Astrocyte (in vitro differentiated cells and primary cell): ENCODE results near the gene GPC2. TPM values are rescaled to one million over a fixed set of nuclear protein-coding genes. Genes with fewer than 3 reads are reported as not detected.

ENCODE experiments used
- DNase-seq: peaks from one replicate; pipeline ENCODE4 v3.0.0-alpha.2; 2010; ENCODE audit warnings: low read depth
- FAIRE-seq: peaks from 2 replicates; lab custom pipeline; 2011; peaks lifted over from hg19 to GRCh38; lab: Jason Lieb, UNC
- H2AFZ ChIP-seq: 2 replicates; pipeline ENCODE4 v1.6.0; 2012; ENCODE audit warnings: low read depth, low read length, inconsistent platforms
- H3K27ac ChIP-seq: 2 replicates; pipeline ENCODE4 v1.5.1; 2011; ENCODE audit warnings: low read depth, low read length, inconsistent platforms
- H3K27me3 ChIP-seq: 2 replicates; pipeline ENCODE4 v1.6.0; 2011; ENCODE audit warnings: low read length, inconsistent platforms; ENCODE audit not compliant: insufficient read depth
- H3K36me3 ChIP-seq: 2 replicates; pipeline ENCODE4 v1.5.1; 2011; ENCODE audit warnings: low read length, inconsistent platforms; ENCODE audit not compliant: insufficient read depth
- H3K4me1 ChIP-seq: 2 replicates; pipeline ENCODE4 v1.5.1; 2011; ENCODE audit warnings: low read length, inconsistent platforms; ENCODE audit not compliant: insufficient read depth
- H3K4me2 ChIP-seq: 2 replicates; pipeline ENCODE4 v1.6.0; 2012; ENCODE audit warnings: low read length, inconsistent platforms
- H3K4me3 ChIP-seq: 2 replicates; pipeline ENCODE4 v1.5.1; 2011; ENCODE audit warnings: low read depth, mild to moderate bottlenecking, low read length, inconsistent platforms; ENCODE audit not compliant: insufficient read depth
- H3K79me2 ChIP-seq: 2 replicates; pipeline ENCODE4 v1.6.0; 2012; ENCODE audit warnings: mild to moderate bottlenecking, low read length, inconsistent platforms; ENCODE audit not compliant: insufficient read depth
- H3K9ac ChIP-seq: 2 replicates; pipeline ENCODE4 v1.6.0; 2012; ENCODE audit warnings: mild to moderate bottlenecking, low read length, inconsistent platforms
- H3K9me3 ChIP-seq: 2 replicates; pipeline ENCODE4 v1.5.1; 2012; ENCODE audit warnings: low read depth, mild to moderate bottlenecking, low read length, inconsistent platforms; ENCODE audit not compliant: insufficient read depth
- H4K20me1 ChIP-seq: 2 replicates; pipeline ENCODE4 v1.6.0; 2012; ENCODE audit warnings: low read length, inconsistent platforms; ENCODE audit not compliant: insufficient read depth
- H3K27ac Mint-ChIP-seq: one replicate; pipeline ENCODE4 v1.8.0; 2021; ENCODE audit warnings: mild to moderate bottlenecking, mixed read lengths; ENCODE audit not compliant: unreplicated experiment
- H3K27me3 Mint-ChIP-seq: one replicate; pipeline ENCODE4 v1.8.0; 2021; ENCODE audit warnings: low read depth, mixed read lengths; ENCODE audit not compliant: unreplicated experiment
- H3K36me3 Mint-ChIP-seq: one replicate; pipeline ENCODE4 v1.8.0; 2021; ENCODE audit warnings: low read depth, mixed read lengths; ENCODE audit not compliant: unreplicated experiment
- H3K4me1 Mint-ChIP-seq: one replicate; pipeline ENCODE4 v1.8.0; 2021; ENCODE audit warnings: low read depth, mixed read lengths; ENCODE audit not compliant: unreplicated experiment
- H3K4me3 Mint-ChIP-seq: one replicate; pipeline ENCODE4 v1.8.0; 2021; ENCODE audit warnings: mild to moderate bottlenecking, moderate library complexity, mixed read lengths; ENCODE audit not compliant: unreplicated experiment
- H3K9me3 Mint-ChIP-seq: one replicate; pipeline ENCODE4 v1.8.0; 2021; ENCODE audit warnings: mild to moderate bottlenecking, mixed read lengths; ENCODE audit not compliant: unreplicated experiment
- EZH2 ChIP-seq: IDR thresholded peaks from 2 replicates; pipeline ENCODE4 v1.6.1; 2012; ENCODE audit warnings: mild to moderate bottlenecking, low read length, inconsistent platforms; ENCODE audit not compliant: insufficient read depth
- total RNA-seq: library from RNA; stranded (reverse); gene quantifications from 2 replicates; pipeline ENCODE4 v1.2.1, GENCODE V29; 2021
- TF ChIP-seq, protein P1 (sequence below): IDR thresholded peaks from 2 replicates; pipeline ENCODE4 v1.5.1; 2011; ENCODE audit warnings: low read depth, mild to moderate bottlenecking, inconsistent platforms, low read length, moderate library complexity; ENCODE audit not compliant: insufficient read depth

Gene GPC2
- total RNA-seq, 1 donor from 2014 or later = 7.6 TPM

DNA sequence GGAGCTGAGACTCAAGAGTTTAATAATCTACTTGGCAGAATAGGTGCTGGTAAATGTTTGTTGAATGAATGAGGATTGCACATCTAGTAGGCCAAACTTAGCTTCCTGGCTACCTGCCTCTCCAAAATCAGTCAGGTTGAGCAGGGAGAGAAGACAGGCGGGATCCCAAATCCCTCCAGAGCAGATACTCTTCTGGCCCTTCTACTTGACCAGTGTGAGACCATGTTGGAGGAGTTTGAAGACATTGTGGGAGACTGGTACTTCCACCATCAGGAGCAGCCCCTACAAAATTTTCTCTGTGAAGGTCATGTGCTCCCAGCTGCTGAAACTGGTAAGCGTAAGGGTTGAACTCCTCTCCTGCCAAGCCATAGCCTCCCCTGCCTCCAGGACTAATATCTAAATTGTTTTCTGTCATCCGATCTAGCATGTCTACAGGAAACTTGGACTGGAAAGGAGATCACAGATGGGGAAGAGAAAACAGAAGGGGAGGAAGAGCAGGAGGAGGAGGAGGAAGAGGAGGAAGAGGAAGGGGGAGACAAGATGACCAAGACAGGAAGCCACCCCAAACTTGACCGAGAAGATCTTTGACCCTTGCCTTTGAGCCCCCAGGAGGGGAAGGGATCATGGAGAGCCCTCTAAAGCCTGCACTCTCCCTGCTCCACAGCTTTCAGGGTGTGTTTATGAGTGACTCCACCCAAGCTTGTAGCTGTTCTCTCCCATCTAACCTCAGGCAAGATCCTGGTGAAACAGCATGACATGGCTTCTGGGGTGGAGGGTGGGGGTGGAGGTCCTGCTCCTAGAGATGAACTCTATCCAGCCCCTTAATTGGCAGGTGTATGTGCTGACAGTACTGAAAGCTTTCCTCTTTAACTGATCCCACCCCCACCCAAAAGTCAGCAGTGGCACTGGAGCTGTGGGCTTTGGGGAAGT is 52.6 kb downstream of the GPC2 start:
- Mint-ChIP-seq H3K4me1 (peaks cover 6% of the 10 kb centered on the region), H3K27me3 (peaks cover 4% of the 10 kb centered on the region), H3K36me3 (peaks cover 6% of the 10 kb centered on the region), H3K4me3 (peak overlapping the region; percentile 34), H3K27ac (no peak overlapping the region), H3K9me3 (no peaks in the 10 kb centered on the region)
- no peaks in the 10 kb centered on the region for H3K27me3 ChIP-seq
- peaks cover 26% of the 10 kb centered on the region for H3K4me1 ChIP-seq
- TF ChIP-seq EZH2 = no peak
- TF ChIP-seq, protein P1, sequence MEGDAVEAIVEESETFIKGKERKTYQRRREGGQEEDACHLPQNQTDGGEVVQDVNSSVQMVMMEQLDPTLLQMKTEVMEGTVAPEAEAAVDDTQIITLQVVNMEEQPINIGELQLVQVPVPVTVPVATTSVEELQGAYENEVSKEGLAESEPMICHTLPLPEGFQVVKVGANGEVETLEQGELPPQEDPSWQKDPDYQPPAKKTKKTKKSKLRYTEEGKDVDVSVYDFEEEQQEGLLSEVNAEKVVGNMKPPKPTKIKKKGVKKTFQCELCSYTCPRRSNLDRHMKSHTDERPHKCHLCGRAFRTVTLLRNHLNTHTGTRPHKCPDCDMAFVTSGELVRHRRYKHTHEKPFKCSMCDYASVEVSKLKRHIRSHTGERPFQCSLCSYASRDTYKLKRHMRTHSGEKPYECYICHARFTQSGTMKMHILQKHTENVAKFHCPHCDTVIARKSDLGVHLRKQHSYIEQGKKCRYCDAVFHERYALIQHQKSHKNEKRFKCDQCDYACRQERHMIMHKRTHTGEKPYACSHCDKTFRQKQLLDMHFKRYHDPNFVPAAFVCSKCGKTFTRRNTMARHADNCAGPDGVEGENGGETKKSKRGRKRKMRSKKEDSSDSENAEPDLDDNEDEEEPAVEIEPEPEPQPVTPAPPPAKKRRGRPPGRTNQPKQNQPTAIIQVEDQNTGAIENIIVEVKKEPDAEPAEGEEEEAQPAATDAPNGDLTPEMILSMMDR = no peak
- FAIRE-seq (no peak), DNase-seq (no peak)
- H3K36me3 ChIP-seq = peaks cover 2% of the 10 kb centered on the region
- no peak overlapping the region for H3K27ac ChIP-seq
- H3K4me3 ChIP-seq = no peak overlapping the region
- H2AFZ ChIP-seq = no peak overlapping the region
- H3K79me2 ChIP-seq = peaks cover 14% of the 10 kb centered on the region
- no peak overlapping the region for H3K4me2 ChIP-seq
- no peak overlapping the region for H3K9ac ChIP-seq
- no peaks in the 10 kb centered on the region for H3K9me3 ChIP-seq
- H4K20me1 ChIP-seq = no peaks in the 10 kb centered on the region

DNA sequence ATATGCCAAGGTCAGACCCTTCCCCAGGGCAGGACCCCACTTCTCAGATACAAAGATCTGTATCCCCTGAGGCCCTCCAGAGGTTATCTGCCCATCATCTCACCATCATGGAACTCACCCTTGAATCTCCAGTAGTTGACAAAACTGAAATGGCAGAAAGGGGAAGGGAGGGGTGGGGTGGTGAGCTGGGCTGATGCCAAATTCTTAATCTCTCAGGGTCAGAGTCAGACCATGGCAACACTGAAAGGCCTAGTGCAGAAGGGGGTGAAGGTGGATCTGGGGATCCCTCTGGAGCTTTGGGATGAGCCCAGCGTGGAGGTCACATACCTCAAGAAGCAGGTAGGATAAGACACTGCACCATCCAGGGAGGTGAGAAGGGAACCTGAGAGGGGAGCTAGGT is 54.6 kb downstream of the GPC2 start:
- Mint-ChIP-seq H3K4me1 (peaks cover 6% of the 10 kb centered on the region), H3K27me3 (no peaks in the 10 kb centered on the region), H3K9me3 (peaks cover 2% of the 10 kb centered on the region), H3K36me3 (peaks cover 8% of the 10 kb centered on the region), H3K4me3 (no peak overlapping the region), H3K27ac (no peak overlapping the region)
- Histone ChIP-seq H3K27me3 (no peaks in the 10 kb centered on the region), H3K4me3 (no peak overlapping the region), H3K9me3 (no peaks in the 10 kb centered on the region), H3K9ac (no peak overlapping the region), H3K4me1 (peaks cover 21% of the 10 kb centered on the region), H3K36me3 (peaks cover 2% of the 10 kb centered on the region), H4K20me1 (no peaks in the 10 kb centered on the region), H3K4me2 (no peak overlapping the region), H3K79me2 (peaks cover 25% of the 10 kb centered on the region), H3K27ac (no peak overlapping the region), H2AFZ (no peak overlapping the region)
- FAIRE-seq (no peak), DNase-seq (no peak)
- TF ChIP-seq, protein P1 = no peak
- no peak for TF ChIP-seq EZH2

DNA sequence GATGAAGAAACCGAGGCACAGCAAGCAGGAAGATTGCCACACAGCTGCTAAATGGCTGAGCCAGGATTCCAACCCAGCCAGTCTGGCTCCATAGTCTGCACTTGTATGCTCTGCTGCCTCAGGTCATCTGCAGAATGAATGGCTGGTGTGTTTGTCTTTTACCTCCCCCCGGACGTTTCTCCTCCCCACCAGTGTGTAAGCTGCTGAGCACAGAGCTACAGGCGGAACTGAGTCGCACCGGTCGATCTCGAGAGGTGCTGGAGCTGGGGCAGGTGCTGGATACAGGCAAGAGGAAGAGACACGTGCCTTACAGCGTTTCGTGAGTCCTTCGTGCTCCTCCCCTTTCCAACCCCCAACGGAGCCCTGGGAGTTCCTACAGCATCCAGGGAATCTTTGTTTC is 55.1 kb downstream of the GPC2 start:
- H3K27ac Mint-ChIP-seq = no peak overlapping the region

More for the DNA sequence above, 55.1 kb downstream of the GPC2 start:
- H3K27me3 ChIP-seq = no peaks in the 10 kb centered on the region
- H3K27ac ChIP-seq = no peak overlapping the region
- H3K9me3 Mint-ChIP-seq = peaks cover 2% of the 10 kb centered on the region
- no peak overlapping the region for H2AFZ ChIP-seq
- no peaks in the 10 kb centered on the region for H3K27me3 Mint-ChIP-seq
- no peak overlapping the region for H3K4me2 ChIP-seq
- peaks cover 20% of the 10 kb centered on the region for H3K4me1 ChIP-seq
- no peak overlapping the region for H3K9ac ChIP-seq
- H3K4me3 Mint-ChIP-seq = no peak overlapping the region
- H3K4me3 ChIP-seq = no peak overlapping the region
- no peak for TF ChIP-seq EZH2
- TF ChIP-seq, protein P1 = no peak
- no peak for DNase-seq
- no peaks in the 10 kb centered on the region for H4K20me1 ChIP-seq
- peaks cover 25% of the 10 kb centered on the region for H3K79me2 ChIP-seq
- H3K36me3 Mint-ChIP-seq = peaks cover 8% of the 10 kb centered on the region
- no peaks in the 10 kb centered on the region for H3K9me3 ChIP-seq
- H3K36me3 ChIP-seq = peaks cover 2% of the 10 kb centered on the region
- no peak for FAIRE-seq
- peaks cover 6% of the 10 kb centered on the region for H3K4me1 Mint-ChIP-seq
